VCaP (cell line): ENCODE results near the gene KLHL28.

Experiments
- H3K27ac ChIP-seq: fragments of 450-650 bp; 2 replicates; pipeline ENCODE4 v1.5.1; 2017
- CTCF ChIP-seq: fragments of 450-650 bp; conservative IDR thresholded peaks from 2 replicates; pipeline ENCODE4 v1.5.1; 2017; ENCODE audit warnings: mild to moderate bottlenecking, moderate library complexity

Gene KLHL28

DNA sequence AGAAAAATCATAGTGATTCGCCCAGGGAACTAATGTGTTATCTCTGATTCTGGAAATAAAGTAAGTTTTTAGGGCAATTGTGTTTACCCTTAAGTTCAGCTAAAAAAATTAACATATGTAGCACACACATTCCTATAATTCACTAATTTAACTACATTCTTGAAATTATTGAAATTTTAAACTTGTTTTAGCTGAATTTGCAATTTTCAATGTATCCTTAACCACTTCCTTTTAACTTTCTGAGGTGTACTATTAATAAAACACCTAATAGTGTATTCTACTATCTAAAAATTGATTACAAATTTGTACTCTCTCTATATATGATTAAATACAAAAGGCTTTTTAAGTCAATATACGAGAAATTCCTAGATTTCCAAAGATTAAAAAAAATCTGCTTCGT, 2.2 kb downstream of the KLHL28 start:
- TF ChIP-seq CTCF, result no peak
- H3K27ac ChIP-seq, result peak overlapping the region; percentile 97

DNA sequence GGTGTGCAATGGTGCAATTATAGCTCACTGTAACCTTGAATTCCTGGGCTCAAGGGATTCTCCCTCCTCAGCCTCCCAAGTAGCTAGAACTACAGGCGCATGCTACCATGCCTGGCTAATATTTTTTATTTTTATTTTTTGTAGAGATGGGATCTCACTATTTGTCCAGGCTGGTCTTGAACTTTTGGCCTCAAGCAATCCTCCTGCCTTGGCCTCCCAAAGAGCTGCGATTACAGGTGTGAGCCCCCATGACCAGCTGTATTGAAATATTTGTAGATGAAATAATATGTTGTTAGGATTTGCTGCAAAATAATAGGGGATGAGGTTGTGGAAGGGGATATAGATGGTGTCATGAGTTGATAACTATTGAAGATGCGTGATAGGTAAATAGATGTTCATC, 4.9 kb downstream of the KLHL28 start:
- TF ChIP-seq CTCF, result no peak
- no peak overlapping the region for H3K27ac ChIP-seq

DNA sequence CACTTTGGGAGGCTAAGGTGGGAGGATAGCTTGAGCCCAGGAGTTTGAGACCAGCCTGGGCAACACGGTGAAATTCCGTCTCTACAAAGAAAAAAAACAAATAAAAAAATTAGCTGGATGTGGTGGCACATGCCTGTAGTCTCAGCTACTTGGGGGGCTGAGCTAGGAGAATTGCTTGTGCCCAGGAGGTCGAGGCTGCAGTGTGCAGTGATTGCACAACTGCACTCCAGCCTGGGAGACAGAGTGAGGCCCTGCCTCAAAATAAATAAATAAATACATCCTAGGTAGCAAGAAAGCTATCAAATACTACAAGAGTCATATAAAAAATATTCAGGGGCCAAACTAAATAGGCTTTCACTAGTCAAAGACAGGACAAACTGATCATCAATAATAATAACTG, 6.2 kb downstream of the KLHL28 start:
- H3K27ac ChIP-seq, result no peak overlapping the region
- no peak for TF ChIP-seq CTCF

DNA sequence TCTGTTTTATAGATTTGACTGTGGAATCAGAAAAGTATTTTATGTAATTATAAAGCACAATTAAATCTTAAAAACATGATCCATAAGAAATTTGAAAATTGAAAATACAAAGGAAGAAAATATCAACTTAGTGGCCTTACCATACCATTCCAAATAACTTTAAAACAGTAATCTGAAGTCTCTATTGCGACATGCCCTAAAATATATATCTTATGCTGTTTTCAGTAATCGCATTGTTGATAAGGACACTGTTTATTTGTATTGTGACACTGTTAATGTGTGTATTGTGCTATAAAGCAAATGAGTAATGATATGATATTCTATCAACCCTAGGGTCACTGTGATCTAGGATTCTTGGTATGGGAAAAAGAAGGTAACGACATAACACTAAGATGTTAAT, 7.0 kb downstream of the KLHL28 start:
- H3K27ac ChIP-seq, result no peak overlapping the region
- no peak for TF ChIP-seq CTCF

- TF ChIP-seq CTCF, result no peak
- no peak overlapping the region; the same call in 1 of the 2 replicates for H3K27ac ChIP-seq
Observed at GRCh38 chr14:44952391-44953110, 9.2 kb downstream of the KLHL28 start.

DNA sequence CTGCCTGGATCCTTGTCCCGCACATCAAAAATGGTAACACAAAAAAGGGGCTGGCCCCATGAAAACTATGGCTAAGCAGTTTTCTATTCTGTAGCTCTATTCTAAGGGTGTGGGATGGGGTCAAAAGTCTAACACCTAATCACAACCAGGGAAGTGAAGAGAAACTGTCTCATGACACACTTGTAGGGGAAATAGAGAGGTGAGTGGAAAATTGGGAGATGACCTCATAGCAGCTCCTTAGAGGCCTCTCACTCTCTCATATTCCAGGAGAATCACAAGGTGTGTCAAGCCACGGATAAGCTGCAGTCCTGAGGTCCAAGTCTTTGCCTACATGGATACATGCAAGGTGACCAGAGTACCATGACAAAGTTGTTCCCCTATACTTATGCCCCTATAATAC, 10.7 kb downstream of the KLHL28 start:
- TF ChIP-seq CTCF, result no peak
- H3K27ac ChIP-seq, result no peak overlapping the region

GRCh38 chr14:44945264-44945663, 16.5 kb downstream of the KLHL28 start:
- TF ChIP-seq CTCF, result no peak
- H3K27ac ChIP-seq, result no peak overlapping the region
